HepG2 (cell line): Measurements from ENCODE around the gene IQCN. TPM values are rescaled to one million over a fixed set of nuclear protein-coding genes. Genes with fewer than 3 reads are reported as not detected.
A peak's percentile ranks its signal among the peaks of the same experiment; 100 is the strongest.

Source experiments
- ASH2L ChIP-seq: fragments of 300-600, 200-600 bp; sonication (generic); IDR thresholded peaks from 2 replicates; pipeline ENCODE4 v1.7.0; 2017; ENCODE audit warnings: low read depth, mild to moderate bottlenecking, moderate library complexity, mixed read lengths, low read length; ENCODE audit not compliant: insufficient read length
- ATF1 ChIP-seq: IDR thresholded peaks from 2 replicates; pipeline ENCODE4 v1.6.1; 2016; ENCODE audit warnings: mild to moderate bottlenecking, control low read depth
- CCAR2 ChIP-seq: fragments of 200-400 bp; formaldehyde crosslinking; optimal IDR thresholded peaks from 2 replicates; pipeline ENCODE3; 2018; ENCODE audit warnings: low read depth, mild to moderate bottlenecking, low read length, moderate library complexity
- DRAP1 ChIP-seq: IDR thresholded peaks from 2 replicates; pipeline ENCODE4 v1.6.1; 2016; ENCODE audit warnings: missing genetic modification reagents, missing compliant biosample characterization
- EED ChIP-seq: sonication (generic); formaldehyde crosslinking; IDR thresholded peaks from 2 replicates; pipeline ENCODE4 v1.5.0; 2020; ENCODE audit warnings: mild to moderate bottlenecking, missing genetic modification reagents
- FOXK2 ChIP-seq: fragments of 450-650 bp; IDR thresholded peaks from 2 replicates; pipeline ENCODE4 v1.6.1; 2016
- JUND ChIP-seq: sonication (generic); formaldehyde crosslinking; IDR thresholded peaks from 2 replicates; pipeline ENCODE4 v1.8.0; 2022; ENCODE audit warnings: mild to moderate bottlenecking, missing genetic modification reagents
- MED8 ChIP-seq: sonication (generic); formaldehyde crosslinking; IDR thresholded peaks from 2 replicates; pipeline ENCODE4 v1.8.1; 2023; ENCODE audit warnings: mild to moderate bottlenecking, missing genetic modification reagents; ENCODE audit not compliant: insufficient replicate concordance
- MEIS1 ChIP-seq: sonication (generic); formaldehyde crosslinking; IDR thresholded peaks from 2 replicates; pipeline ENCODE4 v1.9.0; 2021; ENCODE audit warnings: mild to moderate bottlenecking, missing genetic modification reagents, moderate library complexity, borderline replicate concordance
- MEIS2 ChIP-seq: sonication (generic); formaldehyde crosslinking; IDR thresholded peaks from 2 replicates; pipeline ENCODE4 v1.9.0; 2021; ENCODE audit warnings: mild to moderate bottlenecking, missing genetic modification reagents
- MXD1 ChIP-seq: sonication (generic); formaldehyde crosslinking; IDR thresholded peaks from 2 replicates; pipeline ENCODE4 v1.4.0; 2020; ENCODE audit warnings: mild to moderate bottlenecking, missing genetic modification reagents
- MXI1 ChIP-seq: IDR thresholded peaks from 3 replicates; pipeline ENCODE4 v1.6.1; 2012; ENCODE audit warnings: low read depth, low read length, inconsistent platforms, borderline replicate concordance
- MYPOP ChIP-seq: sonication (generic); formaldehyde crosslinking; IDR thresholded peaks from 2 replicates; pipeline ENCODE4 v1.8.1; 2023; ENCODE audit warnings: mild to moderate bottlenecking, moderate library complexity, missing genetic modification reagents
- NFE2 ChIP-seq: sonication (generic); formaldehyde crosslinking; IDR thresholded peaks from 2 replicates; pipeline ENCODE4 v1.4.0; 2020; ENCODE audit warnings: missing genetic modification reagents
- NFIB ChIP-seq: sonication (generic); formaldehyde crosslinking; IDR thresholded peaks from 2 replicates; pipeline ENCODE4 v1.9.0; 2021; ENCODE audit warnings: missing genetic modification reagents, mild to moderate bottlenecking, borderline replicate concordance
- PPARG ChIP-seq: conservative IDR thresholded peaks from 2 replicates; pipeline ENCODE4 v1.6.1; 2016; ENCODE audit warnings: missing biosample characterization, missing genetic modification reagents
- RXRA ChIP-seq: sonication (generic); formaldehyde crosslinking; IDR thresholded peaks from 2 replicates; pipeline ENCODE4 v1.5.1; 2020; ENCODE audit warnings: missing genetic modification reagents
- RXRB ChIP-seq: IDR thresholded peaks from 2 replicates; pipeline ENCODE4 v1.6.1; 2016; ENCODE audit warnings: borderline replicate concordance, missing genetic modification reagents, missing compliant biosample characterization
- SOX5 ChIP-seq: IDR thresholded peaks from 2 replicates; pipeline ENCODE4 v1.6.1; 2016; ENCODE audit warnings: borderline replicate concordance
- TEAD3 ChIP-seq: optimal IDR thresholded peaks from 2 replicates; pipeline ENCODE3; 2016; ENCODE audit warnings: borderline replicate concordance
- TRAFD1 ChIP-seq: sonication (generic); formaldehyde crosslinking; IDR thresholded peaks from 2 replicates; pipeline ENCODE4 v1.5.1; 2020; ENCODE audit warnings: missing genetic modification reagents, mild to moderate bottlenecking, borderline replicate concordance
- ZNF251 ChIP-seq: sonication (generic); formaldehyde crosslinking; IDR thresholded peaks from 2 replicates; pipeline ENCODE4 v1.9.0; 2021; ENCODE audit warnings: mild to moderate bottlenecking, missing genetic modification reagents
- ZNF512 ChIP-seq: sonication (generic); formaldehyde crosslinking; IDR thresholded peaks from 2 replicates; pipeline ENCODE4 v1.4.0; 2020; ENCODE audit warnings: mild to moderate bottlenecking, missing genetic modification reagents
- ZNF589 ChIP-seq: sonication (generic); formaldehyde crosslinking; conservative IDR thresholded peaks from 2 replicates; pipeline ENCODE4 v1.8.0; 2022; ENCODE audit warnings: mild to moderate bottlenecking, moderate library complexity, missing genetic modification reagents
- ZNF7 ChIP-seq: IDR thresholded peaks from 2 replicates; pipeline ENCODE4 v1.6.1; 2016; ENCODE audit warnings: missing biosample characterization, missing genetic modification reagents
- polyA plus RNA-seq, 8 experiments: library from polyadenylated mRNA; depleted of rRNA in 3 of 8; stranded (reverse) in 7 of 8; unstranded in 1 of 8; fragments of >200 nt; fragmentation: Illumina TruSeq in 4 of 8; extraction: Trizol in 4 of 8; gene quantifications; 2 replicates each; pipeline versions ENCODE4 v1.2.1 to v1.2.3, GENCODE V29; 2011 to 2016; ENCODE audit warnings: low read depth in 4 of 8, missing spikeins in 1 of 8, mixed read lengths in 1 of 8; ENCODE audit not compliant: insufficient read depth in 1 of 8
- total RNA-seq, 5 experiments: library from RNA; depleted of rRNA; stranded (reverse); fragments of >200 nt; fragmentation: Illumina TruSeq; extraction: Trizol; gene quantifications; 2 replicates each; pipeline ENCODE4 v1.2.3, GENCODE V29; 2016; ENCODE audit warnings: low read depth in 1 of 5

Gene IQCN
- total and polyA plus RNA-seq, 2 of the 13 experiments (the other 11 are each of a cell fraction or from before 2014, with no cell fraction given), result 0.04 to 0.18 TPM

GRCh38 chr19:18221815-18222725, 52.2 kb downstream of the IQCN start (continued):
- peak; percentile 49 for TF ChIP-seq TEAD3 (CRISPR knock-in tag)
- no peak for TF ChIP-seq MED8 (CRISPR knock-in tag)
- TF ChIP-seq MEIS2, result 0 out of 2 replicates have a peak, but pooled peaks have one; percentile 57
- TF ChIP-seq ZNF251 (CRISPR knock-in tag), result no peak
- peak; percentile 72; the same call in 1 of the 2 replicates for TF ChIP-seq ZNF512 (CRISPR knock-in tag)
- TF ChIP-seq NFIB (CRISPR knock-in tag), result no peak
- no peak for TF ChIP-seq MXD1 (CRISPR knock-in tag)
- TF ChIP-seq ZNF7 (CRISPR knock-in tag), result no peak
- TF ChIP-seq TRAFD1 (CRISPR knock-in tag), result no peak
- no peak for TF ChIP-seq MYPOP (CRISPR knock-in tag)
- peak; percentile 42; the same call in 1 of the 2 replicates for TF ChIP-seq MEIS1 (CRISPR knock-in tag)
- no peak for TF ChIP-seq JUND (CRISPR knock-in tag)
- no peak for TF ChIP-seq ATF1 (CRISPR knock-in tag)
- TF ChIP-seq PPARG (CRISPR knock-in tag), result 0 out of 2 replicates have a peak, but pooled peaks have one; percentile 49
- 0 out of 2 replicates have a peak, but pooled peaks have one; percentile 20 for TF ChIP-seq DRAP1 (CRISPR knock-in tag)
- no peak for TF ChIP-seq ZNF589 (CRISPR knock-in tag)
- no peak for TF ChIP-seq MXI1
- no peak for TF ChIP-seq SOX5 (CRISPR knock-in tag)
- no peak for TF ChIP-seq CCAR2
- 0 out of 2 replicates have a peak, but pooled peaks have one; percentile 51 for TF ChIP-seq RXRA (CRISPR knock-in tag)
- TF ChIP-seq ASH2L, result no peak
- no peak for TF ChIP-seq EED (CRISPR knock-in tag)
- no peak for TF ChIP-seq FOXK2
- no peak for TF ChIP-seq NFE2
- peak; percentile 51; the same call in 1 of the 2 replicates for TF ChIP-seq RXRB (CRISPR knock-in tag)
